NCI-H345 treated with DMSO at 0.1 percent for 48 hours (cell line): ENCODE measurements around the gene S100A3.
A peak's percentile ranks its signal among the peaks of the same experiment; 100 is the strongest.
"Not testable (repeated sequence)": the region's sequence is repeated elsewhere in the genome, so short reads cannot be mapped to it uniquely, and the experiment has no call there.

Experiments
- DNase-seq: peaks from one replicate; lab custom pipeline; 2025; ENCODE audit not compliant: unreplicated experiment; lab: John Stamatoyannopoulos, UW

Gene S100A3

DNA sequence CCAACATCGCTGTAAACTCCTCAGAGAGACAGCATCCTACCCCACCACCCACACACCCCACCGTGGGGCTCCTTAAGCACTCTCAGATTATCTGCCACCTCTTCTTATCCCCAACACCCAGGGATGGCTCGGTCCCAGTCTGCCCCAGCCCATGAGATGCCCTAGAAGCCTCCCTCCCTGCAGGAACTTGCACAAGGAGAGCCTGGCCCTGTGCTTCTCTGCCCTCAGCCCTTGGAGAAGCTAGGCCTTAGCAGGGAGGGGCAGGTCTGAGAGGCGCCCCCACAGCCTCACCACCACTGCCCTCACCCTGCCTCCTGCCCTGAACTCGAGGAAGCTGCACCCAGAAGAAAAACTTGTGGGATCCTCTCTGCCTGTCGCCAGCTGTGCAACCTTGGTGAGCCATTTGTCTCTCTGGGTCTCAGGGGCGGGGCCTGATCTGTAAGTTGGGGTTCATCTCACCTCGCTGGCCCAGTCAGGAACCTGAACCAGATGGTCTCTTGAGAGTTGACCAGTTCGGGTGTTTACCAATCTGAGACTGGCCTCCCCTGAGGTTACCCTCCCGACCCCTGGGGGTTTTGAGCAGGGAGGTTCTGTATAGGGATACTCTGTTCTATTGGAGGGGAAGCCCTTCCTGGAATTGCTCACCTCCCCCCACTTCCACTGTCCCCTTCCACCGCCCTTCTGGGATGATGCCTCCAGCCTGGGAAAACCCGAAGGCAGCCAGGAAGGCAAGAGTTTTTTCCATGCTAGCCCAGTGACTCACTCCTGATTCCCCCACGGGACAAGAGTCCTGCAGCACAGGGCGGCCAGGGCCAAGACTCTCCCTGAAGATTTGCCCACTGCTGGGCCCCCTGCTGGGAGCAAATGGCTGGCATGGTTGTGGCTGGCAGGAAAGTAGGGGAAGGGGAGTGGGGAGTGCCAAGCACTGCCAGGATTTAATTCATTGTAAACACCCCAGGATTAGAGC is at the start of gene S100A3:
TSS of gene S100A3 (minus strand) at position 537 of the 967 bp plus-strand sequence. CDS start 773 bp downstream, outside the sequence.
- no peak for DNase-seq

- DNase-seq = no peak
Observed at GRCh38 chr1:153598309-153599172, 49.5 kb upstream of the S100A3 start.

DNA sequence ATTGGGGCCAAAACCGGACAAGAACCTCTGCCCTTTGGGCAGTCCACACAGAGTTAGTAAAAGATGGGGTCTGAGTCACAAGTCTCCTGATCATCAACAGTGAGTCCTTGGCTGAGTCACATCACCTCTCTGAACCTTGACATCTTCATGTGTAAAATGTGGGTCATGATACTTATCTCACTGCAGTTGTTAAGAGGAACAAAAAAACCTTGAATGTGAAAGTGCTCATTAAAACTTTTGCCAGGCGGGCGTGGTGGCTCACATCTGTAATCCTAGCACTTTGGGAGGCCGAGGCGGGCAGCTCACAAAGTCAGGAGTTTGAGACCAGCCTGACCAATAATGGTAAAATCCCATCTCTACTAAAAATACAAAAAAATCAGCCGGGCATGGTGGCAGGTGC is 48.1 kb upstream of the S100A3 start:
- no peak for DNase-seq

DNA sequence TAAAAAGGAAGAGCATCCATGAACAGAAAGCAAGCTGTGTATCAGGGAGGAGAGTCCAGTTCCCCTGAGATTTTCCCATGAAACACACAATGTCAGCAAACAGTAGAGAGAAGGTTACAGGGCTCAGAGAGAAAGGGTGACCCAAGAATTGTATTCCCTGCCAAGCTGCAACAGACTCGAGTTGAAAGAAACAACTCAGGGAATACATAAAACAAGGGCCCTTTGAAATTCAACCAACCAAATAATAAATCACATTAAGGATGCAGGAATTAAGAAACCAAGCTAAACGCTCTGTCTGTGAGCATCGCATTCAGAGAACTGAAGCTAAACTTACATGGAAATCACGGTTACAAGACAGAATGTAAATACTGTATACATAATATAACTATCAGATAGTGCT is 43.7 kb upstream of the S100A3 start:
- no peak for DNase-seq

DNA sequence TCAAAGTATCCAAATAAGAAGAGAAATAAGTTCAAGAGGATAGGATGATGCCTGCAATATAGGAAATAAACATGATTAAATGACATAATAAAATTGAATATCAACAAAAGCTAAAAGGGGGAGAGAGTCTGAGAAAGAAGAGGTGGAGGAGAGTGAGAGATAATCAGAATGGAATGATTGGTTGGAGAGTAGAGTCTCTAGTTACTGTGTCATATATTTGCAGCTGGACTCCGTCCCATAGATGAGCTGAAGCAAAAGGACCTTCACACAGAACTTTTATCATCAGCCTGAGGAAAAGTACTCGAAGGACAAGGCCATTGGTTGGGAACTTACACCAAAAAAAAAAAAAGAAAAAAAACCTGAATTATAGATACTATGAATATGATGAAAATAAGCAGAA is 39.4 kb upstream of the S100A3 start:
- DNase-seq = no peak

DNA sequence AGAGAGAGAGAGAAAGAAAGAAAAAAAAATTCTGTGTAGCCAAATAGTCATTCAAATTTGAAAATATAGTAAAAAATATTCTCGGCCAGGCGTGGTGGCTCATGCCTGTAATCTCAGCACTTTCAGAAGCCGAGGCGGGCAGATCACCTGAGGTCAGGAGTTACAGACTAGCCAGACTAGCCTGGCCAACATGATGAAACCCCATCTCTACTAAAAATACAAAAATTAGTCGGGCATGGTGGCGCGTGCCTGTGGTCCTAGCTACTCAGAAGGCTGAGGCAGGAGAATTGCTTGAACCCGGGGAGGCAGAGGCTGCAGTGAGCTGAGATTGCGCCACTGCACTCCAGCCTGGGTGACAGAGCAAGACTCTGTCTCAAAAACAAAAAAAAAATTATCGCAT is 39.0 kb upstream of the S100A3 start:
- not testable (repeated sequence) for DNase-seq

DNA sequence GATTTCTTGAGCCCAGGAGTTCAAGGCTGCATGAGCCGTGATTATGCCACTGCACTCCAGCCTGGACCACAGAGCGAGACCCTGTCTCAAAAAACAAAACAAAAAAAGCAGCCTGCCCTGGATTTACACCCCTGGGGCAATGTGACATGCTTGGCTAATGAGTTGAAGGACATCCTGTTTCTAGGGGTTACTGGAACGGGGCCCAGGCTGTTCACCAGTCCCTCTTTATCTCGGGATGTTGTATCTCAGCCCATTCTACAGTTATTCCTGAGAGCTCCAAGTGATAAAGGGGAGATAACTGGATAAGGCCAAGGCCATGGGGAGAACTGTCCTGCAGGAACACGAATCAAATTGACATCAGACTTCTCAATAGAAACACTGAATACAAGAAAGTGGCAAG is 38.3 kb upstream of the S100A3 start:
- DNase-seq = no peak

GRCh38 chr1:153586347-153586746 is 37.3 kb upstream of the S100A3 start:
- DNase-seq = no peak

- no peak for DNase-seq
Observed at GRCh38 chr1:153585006-153585405, 35.9 kb upstream of the S100A3 start.

- no peak for DNase-seq
Observed at GRCh38 chr1:153583976-153584375, 34.9 kb upstream of the S100A3 start.

- DNase-seq = not testable (repeated sequence)
Observed at GRCh38 chr1:153583514-153583913, 34.5 kb upstream of the S100A3 start.

GRCh38 chr1:153582836-153583235 is 33.8 kb upstream of the S100A3 start:
- DNase-seq = not testable (repeated sequence)

- DNase-seq = no peak
Observed at GRCh38 chr1:153578936-153579335, 29.9 kb upstream of the S100A3 start.

DNA sequence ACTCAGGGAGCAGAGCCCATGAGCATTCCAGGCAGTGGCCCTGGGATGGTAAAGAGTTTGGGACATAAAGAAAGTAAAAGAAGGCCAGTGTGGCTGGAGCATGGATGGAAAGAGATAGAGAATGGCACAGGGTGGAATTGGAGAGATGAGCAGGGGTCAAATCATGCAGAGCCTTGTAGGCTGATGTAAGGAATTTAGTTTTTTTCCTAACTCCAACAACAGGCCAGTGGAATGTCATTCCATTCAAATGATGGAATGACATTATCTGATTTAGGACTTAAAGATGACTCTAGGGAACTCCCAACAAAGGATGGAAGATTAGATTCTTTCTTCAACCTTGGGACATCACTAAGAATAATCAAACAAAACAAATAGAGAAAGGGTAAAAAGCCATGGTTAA is 29.4 kb upstream of the S100A3 start:
- no peak for DNase-seq

- DNase-seq = no peak
Observed at GRCh38 chr1:153577624-153578051, 28.6 kb upstream of the S100A3 start.

GRCh38 chr1:153577138-153577537 is 28.1 kb upstream of the S100A3 start:
- no peak for DNase-seq

GRCh38 chr1:153575497-153575896 is 26.4 kb upstream of the S100A3 start:
- DNase-seq = not testable (repeated sequence)

- not testable (repeated sequence) for DNase-seq
Observed at GRCh38 chr1:153575081-153575491, 26.0 kb upstream of the S100A3 start.

GRCh38 chr1:153573351-153573750 is 24.3 kb upstream of the S100A3 start:
- DNase-seq = no peak

GRCh38 chr1:153572569-153573015 is 23.5 kb upstream of the S100A3 start:
- DNase-seq = peak; percentile 13

GRCh38 chr1:153571706-153572105 is 22.6 kb upstream of the S100A3 start:
- no peak for DNase-seq

DNA sequence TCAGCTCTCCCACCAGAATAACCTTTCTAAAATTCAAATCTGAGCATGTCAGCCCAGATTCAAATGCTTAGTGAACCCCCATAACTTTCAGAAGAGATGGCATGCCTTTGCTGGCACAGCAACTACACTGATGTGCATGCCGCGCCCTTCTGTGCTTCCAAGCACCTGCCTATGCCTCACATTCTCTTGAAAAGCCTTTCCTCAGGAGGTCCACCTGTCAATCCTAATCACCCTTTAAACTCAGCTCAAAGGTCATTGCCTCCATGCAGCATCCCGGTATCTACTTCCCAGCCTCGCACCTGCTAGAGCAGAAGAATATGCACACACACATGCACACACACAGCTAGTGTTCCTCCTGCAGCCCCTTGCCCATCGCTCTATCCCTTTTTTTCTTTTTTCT is 21.8 kb upstream of the S100A3 start:
- DNase-seq = no peak
